WTC11 (cell line): Measurements from ENCODE around the gene SWT1. TPM values are rescaled to one million over a fixed set of nuclear protein-coding genes. Genes with fewer than 3 reads are reported as not detected.

Source experiments
- ATAC-seq: fragments of 200-7000 bp; cut with Tn5 transposase; 2 replicates; pipeline ENCODE4 v1.10.0; 2021; ENCODE audit warnings: mild to moderate bottlenecking, moderate library complexity
- CTCF ChIA-PET: fragments of 300-600 bp; sonication (Branson Sonifier 250); formaldehyde crosslinking; loops from one replicate; lab custom pipeline; 2021; ENCODE audit warnings: antibody characterized with exemption; lab: Charles Lee
- POLR2A ChIA-PET: fragments of 350-600 bp; sonication (Branson Sonifier 250); formaldehyde crosslinking; loops from one replicate; lab custom pipeline; 2021; ENCODE audit warnings: antibody characterized with exemption; lab: Charles Lee
- DNase-seq: peaks from one replicate; pipeline ENCODE4 v3.0.0; 2021; ENCODE audit warnings: low spot score
- H3K27ac Mint-ChIP-seq: 2 replicates; pipeline ENCODE4 v1.8.0; 2021; ENCODE audit warnings: mixed read lengths
- H3K27me3 Mint-ChIP-seq: 2 replicates; pipeline ENCODE4 v1.8.0; 2021; ENCODE audit warnings: low read depth, mild to moderate bottlenecking, moderate library complexity, mixed read lengths
- H3K36me3 Mint-ChIP-seq: 2 replicates; pipeline ENCODE4 v1.8.0; 2021; ENCODE audit warnings: mixed read lengths
- H3K4me1 Mint-ChIP-seq: 2 replicates; pipeline ENCODE4 v1.8.0; 2022; ENCODE audit warnings: mixed read lengths
- H3K4me3 Mint-ChIP-seq: 2 replicates; pipeline ENCODE4 v1.8.0; 2021; ENCODE audit warnings: mild to moderate bottlenecking, moderate library complexity, mixed read lengths
- H3K9me3 Mint-ChIP-seq: 2 replicates; pipeline ENCODE4 v1.8.0; 2021; ENCODE audit warnings: mixed read lengths
- AFF4 ChIP-seq: sonication (generic); formaldehyde crosslinking; IDR thresholded peaks from 2 replicates; pipeline ENCODE4 v1.8.1; 2023; ENCODE audit warnings: mild to moderate bottlenecking, missing genetic modification reagents, borderline replicate concordance
- AR ChIP-seq: fragments of 250-450 bp; sonication (Bioruptor Pico); IDR thresholded peaks from 2 replicates; pipeline ENCODE4 v1.9.0; 2021; ENCODE audit warnings: mild to moderate bottlenecking
- ARID4B ChIP-seq: sonication (generic); formaldehyde crosslinking; IDR thresholded peaks from 2 replicates; pipeline ENCODE4 v1.8.0; 2023; ENCODE audit warnings: missing genetic modification reagents, mild to moderate bottlenecking, borderline replicate concordance
- CTCF ChIP-seq: fragments of 200-600 bp; IDR thresholded peaks from 2 replicates; pipeline ENCODE4 v1.8.0; 2022; ENCODE audit warnings: antibody characterized with exemption
- FOXP4 ChIP-seq: sonication (generic); formaldehyde crosslinking; IDR thresholded peaks from 2 replicates; pipeline ENCODE4 v1.8.0; 2022; ENCODE audit warnings: mild to moderate bottlenecking, missing genetic modification reagents
- GTF2I ChIP-seq: fragments of 250-450 bp; sonication (Bioruptor Pico); conservative IDR thresholded peaks from 2 replicates; pipeline ENCODE4 v1.4.0; 2021; ENCODE audit warnings: mild to moderate bottlenecking
- MXD4 ChIP-seq: fragments of 250-450 bp; sonication (Bioruptor Pico); IDR thresholded peaks from 2 replicates; pipeline ENCODE4 v1.8.0; 2021; ENCODE audit warnings: mild to moderate bottlenecking, moderate library complexity, borderline replicate concordance
- NFE2L1 ChIP-seq: sonication (generic); formaldehyde crosslinking; IDR thresholded peaks from 2 replicates; pipeline ENCODE4 v1.8.1; 2023; ENCODE audit warnings: missing genetic modification reagents
- RELA ChIP-seq: sonication (generic); formaldehyde crosslinking; IDR thresholded peaks from 2 replicates; pipeline ENCODE4 v1.8.1; 2022; ENCODE audit warnings: missing genetic modification reagents, mild to moderate bottlenecking, borderline replicate concordance
- RORB ChIP-seq: fragments of 250-450 bp; sonication (Bioruptor Pico); IDR thresholded peaks from 2 replicates; pipeline ENCODE4 v1.9.0; 2021; ENCODE audit warnings: mild to moderate bottlenecking
- SMAD4 ChIP-seq: sonication (generic); formaldehyde crosslinking; IDR thresholded peaks from 2 replicates; pipeline ENCODE4 v1.8.0; 2022; ENCODE audit warnings: mild to moderate bottlenecking, missing genetic modification reagents
- SOX15 ChIP-seq: fragments of 250-450 bp; sonication (Bioruptor Pico); IDR thresholded peaks from 2 replicates; pipeline ENCODE4 v1.9.0; 2021; ENCODE audit warnings: mild to moderate bottlenecking
- ZBTB43 ChIP-seq: sonication (generic); formaldehyde crosslinking; IDR thresholded peaks from 2 replicates; pipeline ENCODE4 v1.8.1; 2023; ENCODE audit warnings: mild to moderate bottlenecking, missing genetic modification reagents
- ZNF219 ChIP-seq: sonication (generic); formaldehyde crosslinking; IDR thresholded peaks from 2 replicates; pipeline ENCODE4 v1.8.0; 2023; ENCODE audit warnings: missing genetic modification reagents, mild to moderate bottlenecking, borderline replicate concordance
- ZNF671 ChIP-seq: fragments of 250-450 bp; sonication (Bioruptor Pico); IDR thresholded peaks from 2 replicates; pipeline ENCODE4 v1.8.0; 2021; ENCODE audit warnings: mild to moderate bottlenecking
- ZSCAN18 ChIP-seq: fragments of 250-450 bp; sonication (Bioruptor Pico); IDR thresholded peaks from 2 replicates; pipeline ENCODE4 v2.1.2; 2022; ENCODE audit warnings: mild to moderate bottlenecking, moderate library complexity
- total RNA-seq: library from RNA; stranded (reverse); gene quantifications from 3 replicates; pipeline ENCODE4 v1.2.3, GENCODE V29; 2021

SWT1 gene
- total RNA-seq, 1 experiment from 2014 or later: 5.8 TPM

- ChIA-PET POLR2A (no interaction called here), CTCF (interaction anchor here (0.6 kb wide), 1 partner anchor 10 kb away, joined by 4 read pairs; no protein-coding TSS in a partner anchor)
- Mint-ChIP-seq H3K36me3 (peaks cover 37% of the 10 kb centered on the region), H3K4me1 (no peaks in the 10 kb centered on the region), H3K27me3 (no peaks in the 10 kb centered on the region), H3K27ac (no peak overlapping the region), H3K4me3 (no peak overlapping the region), H3K9me3 (no peaks in the 10 kb centered on the region)
- TF ChIP-seq ZNF219 (no peak), SMAD4 (CRISPR knock-in tag) (no peak), ARID4B (no peak), MXD4 (CRISPR knock-in tag) (no peak), RORB (CRISPR knock-in tag) (no peak), CTCF (no peak)
- DNase-seq (no peak), ATAC-seq (no peak)
Measured at GRCh38 chr1:185137896-185138545, 18.9 kb upstream of the SWT1 start.

- H3K36me3 Mint-ChIP-seq: peaks cover 25% of the 10 kb centered on the region
- H3K27me3 Mint-ChIP-seq: no peaks in the 10 kb centered on the region
- H3K9me3 Mint-ChIP-seq: no peaks in the 10 kb centered on the region
- H3K4me3 Mint-ChIP-seq: no peak overlapping the region
- ChIA-PET POLR2A (no interaction called here), CTCF (no interaction called here)
- H3K27ac Mint-ChIP-seq: no peak overlapping the region
- no peaks in the 10 kb centered on the region for H3K4me1 Mint-ChIP-seq
- DNase-seq: no peak
- ATAC-seq: no peak
- no peak for TF ChIP-seq AR (CRISPR knock-in tag)
- TF ChIP-seq ZBTB43 (CRISPR knock-in tag): no peak
- no peak for TF ChIP-seq FOXP4 (CRISPR knock-in tag)
- TF ChIP-seq SOX15 (CRISPR knock-in tag): no peak
- TF ChIP-seq AFF4 (CRISPR knock-in tag): no peak
- TF ChIP-seq ZNF219: no peak
- no peak for TF ChIP-seq GTF2I (CRISPR knock-in tag)
- no peak for TF ChIP-seq ZNF671 (CRISPR knock-in tag)
- TF ChIP-seq RORB (CRISPR knock-in tag): no peak
- TF ChIP-seq ZSCAN18 (CRISPR knock-in tag): no peak
- TF ChIP-seq MXD4 (CRISPR knock-in tag): no peak
- TF ChIP-seq NFE2L1 (CRISPR knock-in tag): no peak
- no peak for TF ChIP-seq RELA (CRISPR knock-in tag)
Measured at GRCh38 chr1:185139246-185139645, 17.7 kb upstream of the SWT1 start.
